HepG2 (cell line): ENCODE data around the gene PIK3R5. TPM values are rescaled to one million over a fixed set of nuclear protein-coding genes. Genes with fewer than 3 reads are reported as not detected.

Experiments
- ATAC-seq: fragments of 200-7000 bp; cut with Tn5 transposase; 3 replicates; pipeline ENCODE4 v1.9.1; 2020; ENCODE audit warnings: mild to moderate bottlenecking, moderate library complexity
- BruUV-seq: library from RNA; stranded (reverse); fragments of 400-500 nt; replicated peaks from 2 replicates; lab custom pipeline; 2021; lab: Mats Ljungman, UMichigan
- CTCF ChIA-PET: fragments of 300-600 bp; formaldehyde crosslinking; extraction: SDS; loops from one replicate; lab custom pipeline; 2021; ENCODE audit warnings: low total read pairs, inconsistent platforms, low intra/inter-chr PET ratio; lab: Yijun Ruan, JAX
- POLR2A ChIA-PET: fragments of 350-600 bp; sonication (Branson Sonifier 250); formaldehyde crosslinking; loops from one replicate; lab custom pipeline; 2020; ENCODE audit warnings: antibody characterized with exemption, inconsistent platforms; lab: Yijun Ruan, JAX
- DNase-seq: peaks from one replicate; pipeline ENCODE4 v3.0.0-alpha.2; 2015; ENCODE audit warnings: low spot score
- FAIRE-seq: peaks from 3 replicates; lab custom pipeline; 2011; peaks lifted over from hg19 to GRCh38; lab: Jason Lieb, UNC
- H2AFZ ChIP-seq: one replicate; pipeline ENCODE4 v1.6.1; 2011; ENCODE audit warnings: low read length, inconsistent platforms
- H3K27ac ChIP-seq: fragments of 300-600 bp; 3 replicates; pipeline ENCODE4 v1.8.0; 2011; ENCODE audit warnings: mixed run types, mild to moderate bottlenecking, mixed read lengths, low read length, inconsistent platforms; ENCODE audit not compliant: insufficient read depth; ENCODE audit errors: extremely low read length
- H3K27me3 ChIP-seq, 2 experiments: fragments of 200-600 bp in 1 of 2; 2 replicates in 1 of 2; 3 replicates in 1 of 2; pipeline versions ENCODE4 v1.6.0 to v1.8.0; 2011; ENCODE audit warnings: low read length in 2 of 2, mild to moderate bottlenecking in 2 of 2, moderate library complexity in 2 of 2, inconsistent platforms in 1 of 2; ENCODE audit not compliant: insufficient read depth in 2 of 2, control insufficient read depth in 1 of 2
- H3K36me3 ChIP-seq, 2 experiments: fragments of 200-600 bp in 1 of 2; replicated peaks in 1 of 2; 2 replicates in 1 of 2; 3 replicates in 1 of 2; pipeline versions ENCODE4 v1.5.1 to v1.8.0; 2011; ENCODE audit warnings: low read length in 2 of 2, inconsistent platforms in 1 of 2; ENCODE audit not compliant: insufficient read depth in 2 of 2, control insufficient read depth in 1 of 2
- H3K4me1 ChIP-seq: 2 replicates; pipeline ENCODE4 v1.5.1; 2012; ENCODE audit warnings: low read length, inconsistent platforms; ENCODE audit not compliant: insufficient read depth
- H3K4me2 ChIP-seq: 2 replicates; pipeline ENCODE4 v1.6.0; 2011; ENCODE audit warnings: low read depth, low read length, inconsistent platforms
- H3K4me3 ChIP-seq, 3 experiments: fragments of 200-600 bp in 1 of 3; sonication (generic), shearing (Covaris generic) in 1 of 3; replicated peaks in 1 of 3; 2 replicates each; pipeline ENCODE4 v1.5.1; 2011 to 2016; ENCODE audit warnings: low read length in 3 of 3, inconsistent platforms in 2 of 3, low read depth in 2 of 3, mild to moderate bottlenecking in 2 of 3, control low read depth in 1 of 3, mixed read lengths in 1 of 3; ENCODE audit not compliant: insufficient read depth in 1 of 3
- H3K79me2 ChIP-seq: one replicate; pipeline ENCODE4 v1.6.1; 2011; ENCODE audit warnings: low read length, inconsistent platforms; ENCODE audit not compliant: insufficient read depth
- H3K9ac ChIP-seq: 2 replicates; pipeline ENCODE4 v1.6.0; 2011; ENCODE audit warnings: mild to moderate bottlenecking, low read depth, low read length, inconsistent platforms; ENCODE audit not compliant: insufficient read depth
- H3K9me3 ChIP-seq: 2 replicates; pipeline ENCODE4 v1.5.1; 2012; ENCODE audit warnings: mild to moderate bottlenecking, low read length
- H4K20me1 ChIP-seq: 2 replicates; pipeline ENCODE4 v1.6.0; 2011; ENCODE audit warnings: inconsistent platforms, mild to moderate bottlenecking, low read length, moderate library complexity; ENCODE audit not compliant: insufficient read depth
- KIAA2018 ChIP-seq: sonication (generic); formaldehyde crosslinking; IDR thresholded peaks from 2 replicates; pipeline ENCODE4 v1.5.0; 2020; ENCODE audit warnings: mild to moderate bottlenecking, missing genetic modification reagents, borderline replicate concordance
- MXI1 ChIP-seq: IDR thresholded peaks from 3 replicates; pipeline ENCODE4 v1.6.1; 2012; ENCODE audit warnings: low read depth, low read length, inconsistent platforms, borderline replicate concordance
- TFAP4 ChIP-seq: sonication (generic); IDR thresholded peaks from 2 replicates; pipeline ENCODE4 v1.6.1; 2016; ENCODE audit warnings: low read depth, borderline replicate concordance
- THAP8 ChIP-seq: sonication (generic); formaldehyde crosslinking; IDR thresholded peaks from 2 replicates; pipeline ENCODE4 v1.5.1; 2020; ENCODE audit warnings: missing genetic modification reagents, mild to moderate bottlenecking, borderline replicate concordance
- TRIM22 ChIP-seq: fragments of 450-650 bp; IDR thresholded peaks from 2 replicates; pipeline ENCODE4 v1.6.1; 2017
- ZNF235 ChIP-seq: sonication (generic); formaldehyde crosslinking; IDR thresholded peaks from 2 replicates; pipeline ENCODE4 v1.8.1; 2023; ENCODE audit warnings: mild to moderate bottlenecking, missing genetic modification reagents, borderline replicate concordance
- WGBS: methylation state at CpG from one replicate; pipeline ENCODE4 v1.1.6; 2017; ENCODE audit warnings: low lambda C conversion rate; 5-methylcytosine and 5-hydroxymethylcytosine counted together
- in situ Hi-C: cut with HindIII; loops from 2 replicates; pipeline ENCODE4 v1.10.0; 2017; ENCODE audit warnings: low pct_unique_long_range_greater_than_20kb; ENCODE audit not compliant: extremely low pct_ligation_motif_present
- intact Hi-C: fragments of 100-400 bp; cut with micrococcal nuclease; formaldehyde crosslinking; loops from one replicate; pipeline ENCODE4 v1.10.0; 2022; ENCODE audit not compliant: unreplicated experiment
- polyA plus RNA-seq, 8 experiments: library from polyadenylated mRNA; depleted of rRNA in 3 of 8; stranded (reverse) in 7 of 8; unstranded in 1 of 8; fragments of >200 nt; fragmentation: Illumina TruSeq in 4 of 8; extraction: Trizol in 4 of 8; gene quantifications; 2 replicates each; pipeline versions ENCODE4 v1.2.1 to v1.2.3, GENCODE V29; 2011 to 2016; ENCODE audit warnings: low read depth in 4 of 8, missing spikeins in 1 of 8, mixed read lengths in 1 of 8; ENCODE audit not compliant: insufficient read depth in 1 of 8
- total RNA-seq, 5 experiments: library from RNA; depleted of rRNA; stranded (reverse); fragments of >200 nt; fragmentation: Illumina TruSeq; extraction: Trizol; gene quantifications; 2 replicates each; pipeline ENCODE4 v1.2.3, GENCODE V29; 2016; ENCODE audit warnings: low read depth in 1 of 5

PIK3R5 gene
- total and polyA plus RNA-seq, 2 of the 13 experiments (the other 11 are each of a cell fraction or from before 2014, with no cell fraction given): not detected

- no TSS peak for BruUV-seq
- H3K9me3 ChIP-seq: no peaks in the 10 kb centered on the region
- no peak overlapping the region for H3K4me3 ChIP-seq
- in situ Hi-C loops: no loop called here
- 37% methylated on average over 5 of the region's 7 CpGs for WGBS
- H4K20me1 ChIP-seq: no peaks in the 10 kb centered on the region
- H3K27me3 ChIP-seq: peaks cover 0 to 13% of the 10 kb centered on the region in 2 experiments; a peak in 3 of 5 replicates
- no peaks in the 10 kb centered on the region for H3K4me1 ChIP-seq
- no peak overlapping the region for H2AFZ ChIP-seq
- H3K4me2 ChIP-seq: no peak overlapping the region
- no peak overlapping the region for H3K27ac ChIP-seq
- no peaks in the 10 kb centered on the region for H3K36me3 ChIP-seq
- no peak for TF ChIP-seq ZNF235
- TF ChIP-seq MXI1: no peak
- no peak for TF ChIP-seq TFAP4
- no peak for TF ChIP-seq TRIM22
- no peak for TF ChIP-seq THAP8
- no peak for TF ChIP-seq KIAA2018 (CRISPR knock-in tag)
- DNase-seq (no peak), FAIRE-seq (no peak), ATAC-seq (no peak)
- H3K79me2 ChIP-seq: no peaks in the 10 kb centered on the region
- no peak overlapping the region for H3K9ac ChIP-seq
- intact Hi-C loops: no loop called here
- POLR2A ChIA-PET: no interaction called here
- CTCF ChIA-PET: no interaction called here
These were observed 134.2 kb downstream of the PIK3R5 start for GRCh38 chr17:8831234-8831849.
